ENCODE data around the gene STEAP3.

STEAP3 gene

DNA sequence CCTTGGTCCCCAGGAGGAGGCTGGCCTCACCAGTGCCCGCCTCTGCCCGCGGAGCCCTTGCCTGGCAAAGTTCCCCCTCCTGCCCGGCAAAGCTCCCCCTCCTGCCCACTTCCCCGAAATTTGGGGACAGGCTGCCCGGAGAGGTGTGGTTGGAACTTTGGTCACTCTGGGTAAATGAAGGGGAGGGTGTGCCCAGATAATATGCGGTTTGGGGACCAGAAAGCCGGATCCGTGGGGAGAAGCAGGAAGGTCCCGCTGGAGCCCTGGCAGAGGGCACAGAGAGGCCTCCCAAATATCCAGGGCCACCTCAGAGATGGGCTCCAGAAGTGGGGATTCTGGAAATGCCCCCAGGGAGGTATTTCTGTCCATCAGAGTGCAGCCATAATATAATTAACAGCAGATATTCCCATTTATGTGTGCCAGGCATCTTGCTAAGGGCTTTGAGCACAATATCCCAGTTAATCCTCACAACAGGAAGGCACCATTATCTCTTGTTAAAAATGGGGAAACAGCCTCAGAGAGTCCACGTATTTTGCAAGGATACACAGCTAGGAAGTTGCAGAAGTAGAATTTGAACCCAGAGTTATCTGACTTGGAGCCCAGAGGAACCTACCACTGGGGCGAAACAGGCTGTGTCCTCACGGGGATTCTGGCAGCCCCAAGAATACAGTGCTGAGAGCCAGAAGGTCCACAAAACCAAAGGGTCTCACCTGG, 914 bp downstream of the STEAP3 start:
- no peaks in the 10 kb centered on the region for H3K36me3 ChIP-seq (replicated peaks; ENCODE audit: insufficient read depth, low read length)
- no peaks in the 10 kb centered on the region for H3K4me1 ChIP-seq (ENCODE audit: low read length)
- H3K9me2 ChIP-seq (replicated peaks; ENCODE audit: insufficient read depth, low read length), result no peaks in the 10 kb centered on the region
- H3K9me3 ChIP-seq (replicated peaks; ENCODE audit: insufficient read depth, low read length), result no peaks in the 10 kb centered on the region
- no peaks in the 10 kb centered on the region for H3K27me3 ChIP-seq (replicated peaks; ENCODE audit: insufficient read depth, low read length)
- peak overlapping the region; percentile 74; the same call in 1 of the 2 replicates for H3K9ac ChIP-seq (ENCODE audit: low read length)
- no peak for DNase-seq
- H2AFZ ChIP-seq (ENCODE audit: low read length), result peak overlapping the region; percentile 89
- no peaks in the 10 kb centered on the region for H4K20me1 ChIP-seq (ENCODE audit: insufficient read depth, low read length)
- H3K4me3 ChIP-seq (ENCODE audit: low read length), result peak overlapping the region; percentile 82
- H3F3A ChIP-seq (ENCODE audit: insufficient read depth, low read length), result no peaks in the 10 kb centered on the region
- TF ChIP-seq CTCF (IDR thresholded peaks at IDR 0.05; ENCODE audit: low read length) (no peak), EZH2 (optimal IDR thresholded peaks at IDR 0.05; ENCODE audit: low read depth, low read length) (no peak), EZH2phosphoT487 (IDR thresholded peaks at IDR 0.05; ENCODE audit: low read length) (no peak)
- no peaks in the 10 kb centered on the region for H3K79me2 ChIP-seq (ENCODE audit: low read length)
- peak overlapping the region; percentile 93 for H3K4me2 ChIP-seq (ENCODE audit: low read depth, low read length)
- H3K27ac ChIP-seq (ENCODE audit: low read length), result no peak overlapping the region

DNA sequence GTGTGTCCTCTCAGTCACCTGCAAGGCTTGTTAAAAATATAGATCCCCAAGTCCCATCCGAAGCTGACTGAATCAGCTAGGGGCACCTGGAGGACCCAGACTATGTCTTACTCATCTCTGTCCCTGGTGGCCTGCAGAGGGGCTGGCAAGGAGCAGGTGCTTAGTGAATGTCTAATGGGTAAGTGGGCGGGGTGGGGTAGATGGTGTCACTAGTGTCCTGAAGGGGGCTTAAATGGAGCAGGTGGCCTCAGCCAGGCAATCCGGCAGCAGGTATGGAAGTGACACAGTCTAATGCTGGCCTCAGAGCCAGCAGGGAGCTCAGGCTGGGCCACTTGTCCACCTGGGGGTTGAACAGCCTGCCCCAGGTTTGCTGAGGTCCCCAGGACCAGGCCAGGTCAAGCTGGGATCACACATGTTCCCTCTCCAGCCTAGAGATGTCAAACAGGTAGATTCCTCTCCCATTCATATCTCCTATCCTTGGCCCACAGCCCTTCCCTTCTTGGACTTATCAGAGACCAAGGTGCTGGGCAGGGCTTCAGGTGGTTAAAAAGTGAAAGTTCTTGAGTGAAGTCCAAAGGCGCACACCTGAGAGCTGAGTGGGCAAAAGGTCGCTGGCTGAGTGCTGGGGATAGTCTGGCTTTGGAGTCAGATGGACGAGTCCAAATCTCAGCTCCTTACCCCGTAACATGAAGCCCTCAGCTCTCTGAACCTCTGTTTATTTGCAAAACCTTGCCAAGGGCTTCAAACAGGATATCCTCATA, 1.7 kb downstream of the STEAP3 start:
- H3K27ac ChIP-seq (ENCODE audit: low read length), result no peak overlapping the region
- peak; percentile 21 for DNase-seq
- no peaks in the 10 kb centered on the region for H3K79me2 ChIP-seq (ENCODE audit: low read length)
- H3K4me1 ChIP-seq (ENCODE audit: low read length), result no peaks in the 10 kb centered on the region
- H3K36me3 ChIP-seq (replicated peaks; ENCODE audit: insufficient read depth, low read length), result no peaks in the 10 kb centered on the region
- H3K27me3 ChIP-seq (replicated peaks; ENCODE audit: insufficient read depth, low read length), result no peaks in the 10 kb centered on the region
- H3K9me3 ChIP-seq (replicated peaks; ENCODE audit: insufficient read depth, low read length), result no peaks in the 10 kb centered on the region
- no peaks in the 10 kb centered on the region for H3K9me2 ChIP-seq (replicated peaks; ENCODE audit: insufficient read depth, low read length)
- H3K4me3 ChIP-seq (ENCODE audit: low read length), result no peak overlapping the region
- H3K4me2 ChIP-seq (ENCODE audit: low read depth, low read length), result no peak overlapping the region
- H3F3A ChIP-seq (ENCODE audit: insufficient read depth, low read length), result no peaks in the 10 kb centered on the region
- no peak overlapping the region for H2AFZ ChIP-seq (ENCODE audit: low read length)
- H3K9ac ChIP-seq (ENCODE audit: low read length), result no peak overlapping the region
- H4K20me1 ChIP-seq (ENCODE audit: insufficient read depth, low read length), result no peaks in the 10 kb centered on the region
- no peak for TF ChIP-seq CTCF (IDR thresholded peaks at IDR 0.05; ENCODE audit: low read length)
- TF ChIP-seq EZH2 (optimal IDR thresholded peaks at IDR 0.05; ENCODE audit: low read depth, low read length), result no peak
- TF ChIP-seq EZH2phosphoT487 (IDR thresholded peaks at IDR 0.05; ENCODE audit: low read length), result no peak

DNA sequence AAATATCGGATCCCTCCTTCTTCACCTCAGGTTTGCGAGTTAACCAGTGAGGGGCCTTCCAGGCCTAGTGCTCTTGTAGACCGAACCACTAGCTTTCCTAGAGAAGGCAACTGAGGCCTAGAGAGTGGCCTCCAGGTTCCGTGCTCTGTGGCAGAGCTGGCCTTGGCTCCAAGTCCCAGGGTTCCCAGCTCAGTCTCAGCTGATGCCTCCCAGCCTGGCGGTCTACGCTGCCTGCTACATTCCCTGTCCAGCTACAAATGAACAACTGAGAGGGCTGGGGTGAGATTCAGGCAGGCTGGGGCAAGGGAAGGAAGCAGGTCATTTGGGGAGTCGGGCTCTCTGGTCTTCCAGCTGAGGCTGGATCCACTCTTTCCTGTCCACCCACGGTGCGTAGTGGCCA, 2.3 kb downstream of the STEAP3 start:
- H3F3A ChIP-seq (ENCODE audit: insufficient read depth, low read length), result no peaks in the 10 kb centered on the region
- H2AFZ ChIP-seq (ENCODE audit: low read length), result no peak overlapping the region
- no peaks in the 10 kb centered on the region for H3K36me3 ChIP-seq (replicated peaks; ENCODE audit: insufficient read depth, low read length)
- no peak overlapping the region for H3K4me2 ChIP-seq (ENCODE audit: low read depth, low read length)
- H4K20me1 ChIP-seq (ENCODE audit: insufficient read depth, low read length), result no peaks in the 10 kb centered on the region
- H3K79me2 ChIP-seq (ENCODE audit: low read length), result no peaks in the 10 kb centered on the region
- no peak overlapping the region for H3K4me3 ChIP-seq (ENCODE audit: low read length)
- H3K9ac ChIP-seq (ENCODE audit: low read length), result no peak overlapping the region
- TF ChIP-seq CTCF (IDR thresholded peaks at IDR 0.05; ENCODE audit: low read length), result no peak
- DNase-seq, result no peak
- H3K9me2 ChIP-seq (replicated peaks; ENCODE audit: insufficient read depth, low read length), result no peaks in the 10 kb centered on the region
- H3K9me3 ChIP-seq (replicated peaks; ENCODE audit: insufficient read depth, low read length), result no peaks in the 10 kb centered on the region
- no peaks in the 10 kb centered on the region for H3K4me1 ChIP-seq (ENCODE audit: low read length)
- no peaks in the 10 kb centered on the region for H3K27me3 ChIP-seq (replicated peaks; ENCODE audit: insufficient read depth, low read length)
- H3K27ac ChIP-seq (ENCODE audit: low read length), result no peak overlapping the region
